ENCODE measurements around the gene TRIM37. TPM values are rescaled to one million over a fixed set of nuclear protein-coding genes. Genes with fewer than 3 reads are reported as not detected.

TRIM37 gene
- total RNA-seq, 1 experiment from 2014 or later: 38.9 TPM

DNA sequence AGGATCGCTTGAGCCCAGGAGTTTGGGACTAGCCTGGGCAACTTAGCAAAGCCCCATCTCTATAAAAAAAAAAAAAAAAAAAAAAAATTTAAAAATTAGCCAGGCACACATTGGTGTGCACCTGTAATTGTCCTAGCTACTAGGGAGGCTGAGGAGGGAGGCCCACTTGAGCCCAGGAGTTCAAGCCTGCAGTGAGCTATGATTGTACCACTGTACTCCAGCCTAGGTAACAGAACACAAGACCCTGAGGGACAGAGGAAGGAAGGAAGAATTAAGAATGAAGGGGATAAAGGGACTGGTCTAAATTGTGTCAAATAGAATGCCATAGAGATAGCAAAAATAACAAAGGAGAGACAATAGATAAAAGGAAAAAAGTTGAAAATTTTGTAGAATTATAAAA lies 102.8 kb downstream of the TRIM37 start:
- H3K27me3 Mint-ChIP-seq (ENCODE audit: insufficient read depth, unreplicated experiment): no peaks in the 10 kb centered on the region
- no peak for DNase-seq (ENCODE audit: unreplicated experiment)
- TF ChIP-seq, protein P1, sequence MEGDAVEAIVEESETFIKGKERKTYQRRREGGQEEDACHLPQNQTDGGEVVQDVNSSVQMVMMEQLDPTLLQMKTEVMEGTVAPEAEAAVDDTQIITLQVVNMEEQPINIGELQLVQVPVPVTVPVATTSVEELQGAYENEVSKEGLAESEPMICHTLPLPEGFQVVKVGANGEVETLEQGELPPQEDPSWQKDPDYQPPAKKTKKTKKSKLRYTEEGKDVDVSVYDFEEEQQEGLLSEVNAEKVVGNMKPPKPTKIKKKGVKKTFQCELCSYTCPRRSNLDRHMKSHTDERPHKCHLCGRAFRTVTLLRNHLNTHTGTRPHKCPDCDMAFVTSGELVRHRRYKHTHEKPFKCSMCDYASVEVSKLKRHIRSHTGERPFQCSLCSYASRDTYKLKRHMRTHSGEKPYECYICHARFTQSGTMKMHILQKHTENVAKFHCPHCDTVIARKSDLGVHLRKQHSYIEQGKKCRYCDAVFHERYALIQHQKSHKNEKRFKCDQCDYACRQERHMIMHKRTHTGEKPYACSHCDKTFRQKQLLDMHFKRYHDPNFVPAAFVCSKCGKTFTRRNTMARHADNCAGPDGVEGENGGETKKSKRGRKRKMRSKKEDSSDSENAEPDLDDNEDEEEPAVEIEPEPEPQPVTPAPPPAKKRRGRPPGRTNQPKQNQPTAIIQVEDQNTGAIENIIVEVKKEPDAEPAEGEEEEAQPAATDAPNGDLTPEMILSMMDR (IDR thresholded peaks at IDR 0.05; ENCODE audit: unreplicated experiment): no peak
- H3K9me3 Mint-ChIP-seq (ENCODE audit: unreplicated experiment): no peaks in the 10 kb centered on the region
- ChIA-PET POLR2A (interaction anchor here (0.6 to 2.9 kb wide), 3 partner anchors 371 to 640 kb away, joined by 3 to 7 read pairs (median 4); no protein-coding TSS in a partner anchor), CTCF (interaction anchor here (0.6 to 5.5 kb wide), 2 partner anchors 292 to 1438 kb away, joined by 3 to 73 read pairs; no protein-coding TSS in a partner anchor)
- BruUV-seq (replicated peaks): no TSS peak
- H3K4me1 Mint-ChIP-seq (ENCODE audit: insufficient read depth, unreplicated experiment): no peaks in the 10 kb centered on the region
- intact Hi-C loops (cut with micrococcal nuclease): no loop called here
- H3K27ac Mint-ChIP-seq (ENCODE audit: low read depth, unreplicated experiment): no peak overlapping the region
- no peak overlapping the region for H3K4me3 Mint-ChIP-seq (ENCODE audit: unreplicated experiment)
- H3K36me3 Mint-ChIP-seq (ENCODE audit: insufficient read depth, unreplicated experiment): peaks cover 40% of the 10 kb centered on the region

- POLR2A ChIA-PET: interaction anchor here (0.6 to 2.9 kb wide), 3 partner anchors 83 to 484 kb away, joined by 3 to 7 read pairs (median 4); no protein-coding TSS in a partner anchor
- H3K36me3 Mint-ChIP-seq (ENCODE audit: insufficient read depth, unreplicated experiment): peaks cover 46% of the 10 kb centered on the region
Observed at GRCh38 chr17:59002848-59003247, 103.8 kb downstream of the TRIM37 start.

GRCh38 chr17:59002126-59002525 lies 104.6 kb downstream of the TRIM37 start:
- peaks cover 43% of the 10 kb centered on the region for H3K36me3 Mint-ChIP-seq (ENCODE audit: insufficient read depth, unreplicated experiment)
- TF ChIP-seq, protein P1 (IDR thresholded peaks at IDR 0.05; ENCODE audit: unreplicated experiment): no peak
- ChIA-PET CTCF (interaction anchor here (5.5 kb wide), 1 partner anchor 290 kb away, joined by 73 read pairs; no protein-coding TSS in a partner anchor), POLR2A (interaction anchor here (1.3 to 2.9 kb wide), 2 partner anchors 292 to 484 kb away, joined by 3 to 7 read pairs; no protein-coding TSS in a partner anchor)
- DNase-seq (ENCODE audit: unreplicated experiment): no peak
- H3K27me3 Mint-ChIP-seq (ENCODE audit: insufficient read depth, unreplicated experiment): no peaks in the 10 kb centered on the region
- H3K27ac Mint-ChIP-seq (ENCODE audit: low read depth, unreplicated experiment): no peak overlapping the region
- no peaks in the 10 kb centered on the region for H3K9me3 Mint-ChIP-seq (ENCODE audit: unreplicated experiment)
- no peak overlapping the region for H3K4me3 Mint-ChIP-seq (ENCODE audit: unreplicated experiment)
- H3K4me1 Mint-ChIP-seq (ENCODE audit: insufficient read depth, unreplicated experiment): no peaks in the 10 kb centered on the region
- no TSS peak for BruUV-seq (replicated peaks)
- intact Hi-C loops (cut with micrococcal nuclease): no loop called here

More at GRCh38 chr17:59002848-59003247, 103.8 kb downstream of the TRIM37 start:
- Mint-ChIP-seq H3K27ac (ENCODE audit: low read depth, unreplicated experiment) (peak overlapping the region; percentile 39), H3K27me3 (ENCODE audit: insufficient read depth, unreplicated experiment) (no peaks in the 10 kb centered on the region), H3K9me3 (ENCODE audit: unreplicated experiment) (no peaks in the 10 kb centered on the region), H3K4me1 (ENCODE audit: insufficient read depth, unreplicated experiment) (no peaks in the 10 kb centered on the region), H3K4me3 (ENCODE audit: unreplicated experiment) (no peak overlapping the region)
- intact Hi-C loops (cut with micrococcal nuclease): no loop called here
- BruUV-seq (replicated peaks): no TSS peak
- TF ChIP-seq, protein P1 (IDR thresholded peaks at IDR 0.05; ENCODE audit: unreplicated experiment): no peak
- CTCF ChIA-PET: interaction anchor here (5.5 kb wide), 1 partner anchor 291 kb away, joined by 73 read pairs; no protein-coding TSS in a partner anchor
- DNase-seq (ENCODE audit: unreplicated experiment): peak; percentile 13

GRCh38 chr17:59001158-59001814 lies 105.4 kb downstream of the TRIM37 start:
- CTCF ChIA-PET: interaction anchor here (0.7 to 5.5 kb wide), 2 partner anchors 29 to 290 kb away, joined by 3 to 73 read pairs; no protein-coding TSS in a partner anchor
- TF ChIP-seq, protein P1 (IDR thresholded peaks at IDR 0.05; ENCODE audit: unreplicated experiment): no peak
- Mint-ChIP-seq H3K27ac (ENCODE audit: low read depth, unreplicated experiment) (no peak overlapping the region), H3K27me3 (ENCODE audit: insufficient read depth, unreplicated experiment) (no peaks in the 10 kb centered on the region), H3K4me1 (ENCODE audit: insufficient read depth, unreplicated experiment) (no peaks in the 10 kb centered on the region), H3K9me3 (ENCODE audit: unreplicated experiment) (no peaks in the 10 kb centered on the region), H3K36me3 (ENCODE audit: insufficient read depth, unreplicated experiment) (peaks cover 39% of the 10 kb centered on the region), H3K4me3 (ENCODE audit: unreplicated experiment) (no peak overlapping the region)
- no peak for DNase-seq (ENCODE audit: unreplicated experiment)
- BruUV-seq (replicated peaks): no TSS peak
- intact Hi-C loops (cut with micrococcal nuclease): no loop called here
- POLR2A ChIA-PET: interaction anchor here (2.9 kb wide), 1 partner anchor 483 kb away, joined by 7 read pairs; no protein-coding TSS in a partner anchor
